Vagina (tissue), 2 donors: Measurements from ENCODE around the gene KCNQ2.

ENCODE experiments used
- POLR2A ChIP-seq, 2 donors: fragments of 450-650 bp; IDR thresholded peaks; one replicate each; pipeline ENCODE4 v1.6.1; 2017; ENCODE audit warnings: antibody characterized with exemption in 2 of 2, mild to moderate bottlenecking in 2 of 2, moderate library complexity in 2 of 2
- POLR2AphosphoS5 ChIP-seq, 2 donors: sonication (generic); formaldehyde crosslinking; IDR thresholded peaks; one replicate each; pipeline ENCODE4 v1.9.0; 2017; ENCODE audit warnings: antibody characterized with exemption in 2 of 2, mild to moderate bottlenecking in 2 of 2, low read depth in 1 of 2; ENCODE audit not compliant: insufficient read depth in 1 of 2
- TF ChIP-seq, protein P1 (sequence below), 3 experiments: fragments of 450-650 bp in 2 of 3; fragments of 200-600 bp in 1 of 3; sonication (generic) in 1 of 3; IDR thresholded peaks; one replicate each; pipeline ENCODE4 v1.5.1; 2017 to 2019; ENCODE audit warnings: antibody characterized with exemption in 3 of 3, mild to moderate bottlenecking in 2 of 3, moderate library complexity in 2 of 3

DNA sequence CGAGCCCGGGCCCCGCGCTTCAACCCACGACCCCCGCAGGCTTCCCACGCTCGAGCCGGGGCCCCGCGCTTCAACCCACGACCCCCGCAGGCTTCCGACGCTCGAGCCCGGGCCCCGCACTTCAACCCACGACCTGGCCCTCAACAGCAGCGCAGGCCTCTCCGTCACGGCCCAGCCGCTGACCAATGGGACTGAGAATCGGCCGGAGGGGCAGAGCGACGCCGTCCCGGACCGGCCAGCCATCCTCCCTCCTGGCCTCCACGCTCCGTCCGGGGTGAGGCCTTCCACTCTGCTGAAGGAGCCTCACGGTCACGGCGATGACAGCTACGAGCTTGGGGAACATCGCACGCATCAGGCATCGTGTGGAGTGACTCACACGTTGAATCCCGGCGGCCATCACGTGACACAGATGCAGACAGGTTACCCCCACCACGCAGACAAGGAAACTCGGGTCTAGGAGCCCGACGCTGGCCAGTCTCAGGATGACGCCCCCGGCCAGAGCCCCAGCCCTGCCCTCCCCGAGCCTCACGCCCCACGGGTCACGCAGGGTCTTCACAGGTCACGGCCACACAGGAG is 6.1 kb downstream of the KCNQ2 start:
- TF ChIP-seq, protein P1, sequence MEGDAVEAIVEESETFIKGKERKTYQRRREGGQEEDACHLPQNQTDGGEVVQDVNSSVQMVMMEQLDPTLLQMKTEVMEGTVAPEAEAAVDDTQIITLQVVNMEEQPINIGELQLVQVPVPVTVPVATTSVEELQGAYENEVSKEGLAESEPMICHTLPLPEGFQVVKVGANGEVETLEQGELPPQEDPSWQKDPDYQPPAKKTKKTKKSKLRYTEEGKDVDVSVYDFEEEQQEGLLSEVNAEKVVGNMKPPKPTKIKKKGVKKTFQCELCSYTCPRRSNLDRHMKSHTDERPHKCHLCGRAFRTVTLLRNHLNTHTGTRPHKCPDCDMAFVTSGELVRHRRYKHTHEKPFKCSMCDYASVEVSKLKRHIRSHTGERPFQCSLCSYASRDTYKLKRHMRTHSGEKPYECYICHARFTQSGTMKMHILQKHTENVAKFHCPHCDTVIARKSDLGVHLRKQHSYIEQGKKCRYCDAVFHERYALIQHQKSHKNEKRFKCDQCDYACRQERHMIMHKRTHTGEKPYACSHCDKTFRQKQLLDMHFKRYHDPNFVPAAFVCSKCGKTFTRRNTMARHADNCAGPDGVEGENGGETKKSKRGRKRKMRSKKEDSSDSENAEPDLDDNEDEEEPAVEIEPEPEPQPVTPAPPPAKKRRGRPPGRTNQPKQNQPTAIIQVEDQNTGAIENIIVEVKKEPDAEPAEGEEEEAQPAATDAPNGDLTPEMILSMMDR (IDR thresholded peaks at IDR 0.05): no peak
- no peak for TF ChIP-seq POLR2A (IDR thresholded peaks at IDR 0.05)
- TF ChIP-seq POLR2AphosphoS5 (IDR thresholded peaks at IDR 0.05; ENCODE audit: insufficient read depth in 1 of 2, low read depth in 1 of 2): no peak
